HepG2 (cell line): Measurements from ENCODE around the gene PRCD. TPM values are rescaled to one million over a fixed set of nuclear protein-coding genes. Genes with fewer than 3 reads are reported as not detected.

Experiments
- ATAC-seq: fragments of 200-7000 bp; cut with Tn5 transposase; 3 replicates; pipeline ENCODE4 v1.9.1; 2020; ENCODE audit warnings: mild to moderate bottlenecking, moderate library complexity
- BruUV-seq: library from RNA; stranded (reverse); fragments of 400-500 nt; replicated peaks from 2 replicates; lab custom pipeline; 2021; lab: Mats Ljungman, UMichigan
- CTCF ChIA-PET: fragments of 300-600 bp; formaldehyde crosslinking; extraction: SDS; loops from one replicate; lab custom pipeline; 2021; ENCODE audit warnings: low total read pairs, inconsistent platforms, low intra/inter-chr PET ratio; lab: Yijun Ruan, JAX
- POLR2A ChIA-PET: fragments of 350-600 bp; sonication (Branson Sonifier 250); formaldehyde crosslinking; loops from one replicate; lab custom pipeline; 2020; ENCODE audit warnings: antibody characterized with exemption, inconsistent platforms; lab: Yijun Ruan, JAX
- DNase-seq: peaks from one replicate; pipeline ENCODE4 v3.0.0-alpha.2; 2015; ENCODE audit warnings: low spot score
- FAIRE-seq: peaks from 3 replicates; lab custom pipeline; 2011; peaks lifted over from hg19 to GRCh38; lab: Jason Lieb, UNC
- H2AFZ ChIP-seq: one replicate; pipeline ENCODE4 v1.6.1; 2011; ENCODE audit warnings: low read length, inconsistent platforms
- H3K27ac ChIP-seq: fragments of 300-600 bp; 3 replicates; pipeline ENCODE4 v1.8.0; 2011; ENCODE audit warnings: mixed run types, mild to moderate bottlenecking, mixed read lengths, low read length, inconsistent platforms; ENCODE audit not compliant: insufficient read depth; ENCODE audit errors: extremely low read length
- H3K27me3 ChIP-seq, 2 experiments: fragments of 200-600 bp in 1 of 2; 2 replicates in 1 of 2; 3 replicates in 1 of 2; pipeline versions ENCODE4 v1.6.0 to v1.8.0; 2011; ENCODE audit warnings: low read length in 2 of 2, mild to moderate bottlenecking in 2 of 2, moderate library complexity in 2 of 2, inconsistent platforms in 1 of 2; ENCODE audit not compliant: insufficient read depth in 2 of 2, control insufficient read depth in 1 of 2
- H3K36me3 ChIP-seq, 2 experiments: fragments of 200-600 bp in 1 of 2; replicated peaks in 1 of 2; 2 replicates in 1 of 2; 3 replicates in 1 of 2; pipeline versions ENCODE4 v1.5.1 to v1.8.0; 2011; ENCODE audit warnings: low read length in 2 of 2, inconsistent platforms in 1 of 2; ENCODE audit not compliant: insufficient read depth in 2 of 2, control insufficient read depth in 1 of 2
- H3K4me1 ChIP-seq: 2 replicates; pipeline ENCODE4 v1.5.1; 2012; ENCODE audit warnings: low read length, inconsistent platforms; ENCODE audit not compliant: insufficient read depth
- H3K4me2 ChIP-seq: 2 replicates; pipeline ENCODE4 v1.6.0; 2011; ENCODE audit warnings: low read depth, low read length, inconsistent platforms
- H3K4me3 ChIP-seq, 3 experiments: fragments of 200-600 bp in 1 of 3; sonication (generic), shearing (Covaris generic) in 1 of 3; replicated peaks in 1 of 3; 2 replicates each; pipeline ENCODE4 v1.5.1; 2011 to 2016; ENCODE audit warnings: low read length in 3 of 3, inconsistent platforms in 2 of 3, low read depth in 2 of 3, mild to moderate bottlenecking in 2 of 3, control low read depth in 1 of 3, mixed read lengths in 1 of 3; ENCODE audit not compliant: insufficient read depth in 1 of 3
- H3K79me2 ChIP-seq: one replicate; pipeline ENCODE4 v1.6.1; 2011; ENCODE audit warnings: low read length, inconsistent platforms; ENCODE audit not compliant: insufficient read depth
- H3K9ac ChIP-seq: 2 replicates; pipeline ENCODE4 v1.6.0; 2011; ENCODE audit warnings: mild to moderate bottlenecking, low read depth, low read length, inconsistent platforms; ENCODE audit not compliant: insufficient read depth
- H3K9me3 ChIP-seq: 2 replicates; pipeline ENCODE4 v1.5.1; 2012; ENCODE audit warnings: mild to moderate bottlenecking, low read length
- H4K20me1 ChIP-seq: 2 replicates; pipeline ENCODE4 v1.6.0; 2011; ENCODE audit warnings: inconsistent platforms, mild to moderate bottlenecking, low read length, moderate library complexity; ENCODE audit not compliant: insufficient read depth
- AKAP8 ChIP-seq: sonication (generic); formaldehyde crosslinking; IDR thresholded peaks from 2 replicates; pipeline ENCODE4 v1.5.1; 2020; ENCODE audit warnings: mild to moderate bottlenecking, missing genetic modification reagents
- NCOA5 ChIP-seq: sonication (generic); formaldehyde crosslinking; IDR thresholded peaks from 2 replicates; pipeline ENCODE4 v1.4.0; 2020; ENCODE audit warnings: missing genetic modification reagents
- POLR2AphosphoS5 ChIP-seq: IDR thresholded peaks from 2 replicates; pipeline ENCODE4 v1.6.1; 2012; ENCODE audit warnings: low read depth, low read length
- RBFOX2 ChIP-seq: fragments of 200-400 bp; formaldehyde crosslinking; IDR thresholded peaks from 2 replicates; pipeline ENCODE4 v1.6.1; 2017; ENCODE audit warnings: low read depth, mild to moderate bottlenecking, low read length
- SAFB2 ChIP-seq: sonication (generic); formaldehyde crosslinking; IDR thresholded peaks from 2 replicates; pipeline ENCODE4 v1.5.1; 2020; ENCODE audit warnings: missing genetic modification reagents, low read depth, mild to moderate bottlenecking, borderline replicate concordance
- U2AF1 ChIP-seq: fragments of 200-400 bp; formaldehyde crosslinking; optimal IDR thresholded peaks from 2 replicates; pipeline ENCODE3; 2017; ENCODE audit warnings: mild to moderate bottlenecking, low read depth, low read length
- ZNF224 ChIP-seq: sonication (generic); formaldehyde crosslinking; IDR thresholded peaks from 2 replicates; pipeline ENCODE4 v1.5.0; 2020; ENCODE audit warnings: mild to moderate bottlenecking, missing genetic modification reagents
- ZNF781 ChIP-seq: sonication (generic); formaldehyde crosslinking; IDR thresholded peaks from 2 replicates; pipeline ENCODE4 v1.5.1; 2020; ENCODE audit warnings: borderline replicate concordance, mild to moderate bottlenecking, missing genetic modification reagents; ENCODE audit errors: not compliant biosample characterization
- ZNF784 ChIP-seq: sonication (generic); formaldehyde crosslinking; IDR thresholded peaks from 2 replicates; pipeline ENCODE4 v1.5.1; 2020; ENCODE audit warnings: missing genetic modification reagents, mild to moderate bottlenecking, borderline replicate concordance
- ZNF891 ChIP-seq: sonication (generic); formaldehyde crosslinking; IDR thresholded peaks from 2 replicates; pipeline ENCODE4 v1.5.0; 2020; ENCODE audit warnings: mild to moderate bottlenecking, missing genetic modification reagents
- WGBS: methylation state at CpG from one replicate; pipeline ENCODE4 v1.1.6; 2017; ENCODE audit warnings: low lambda C conversion rate; 5-methylcytosine and 5-hydroxymethylcytosine counted together
- in situ Hi-C: cut with HindIII; loops from 2 replicates; pipeline ENCODE4 v1.10.0; 2017; ENCODE audit warnings: low pct_unique_long_range_greater_than_20kb; ENCODE audit not compliant: extremely low pct_ligation_motif_present
- intact Hi-C: fragments of 100-400 bp; cut with micrococcal nuclease; formaldehyde crosslinking; loops from one replicate; pipeline ENCODE4 v1.10.0; 2022; ENCODE audit not compliant: unreplicated experiment
- polyA plus RNA-seq, 8 experiments: library from polyadenylated mRNA; depleted of rRNA in 3 of 8; stranded (reverse) in 7 of 8; unstranded in 1 of 8; fragments of >200 nt; fragmentation: Illumina TruSeq in 4 of 8; extraction: Trizol in 4 of 8; gene quantifications; 2 replicates each; pipeline versions ENCODE4 v1.2.1 to v1.2.3, GENCODE V29; 2011 to 2016; ENCODE audit warnings: low read depth in 4 of 8, missing spikeins in 1 of 8, mixed read lengths in 1 of 8; ENCODE audit not compliant: insufficient read depth in 1 of 8
- total RNA-seq, 5 experiments: library from RNA; depleted of rRNA; stranded (reverse); fragments of >200 nt; fragmentation: Illumina TruSeq; extraction: Trizol; gene quantifications; 2 replicates each; pipeline ENCODE4 v1.2.3, GENCODE V29; 2016; ENCODE audit warnings: low read depth in 1 of 5

Gene PRCD
- total and polyA plus RNA-seq, 2 of the 13 experiments (the other 11 are each of a cell fraction or from before 2014, with no cell fraction given), result 0.51 TPM; not detected in 1

- TF ChIP-seq ZNF784 (CRISPR knock-in tag) (no peak), ZNF224 (0 out of 2 replicates have a peak, but pooled peaks have one; percentile 36)
Observed at GRCh38 chr17:76560036-76560876, 20.4 kb downstream of the PRCD start (continued).

- POLR2A ChIA-PET, result interaction anchor here (2.9 to 6.5 kb wide), 2 partner anchors 8 to 9 kb away, joined by 10 to 129 read pairs; a partner anchor contains a TSS
- 83% methylated on average over 6 of the region's 6 CpGs for WGBS
- BruUV-seq, result no TSS peak
- H2AFZ ChIP-seq, result no peak overlapping the region
- H3K4me1 ChIP-seq, result peaks cover 49% of the 10 kb centered on the region
- H3K9ac ChIP-seq, result 0 out of 2 replicates have a peak overlapping the region, but pooled peaks have one; percentile 17
- H3K79me2 ChIP-seq, result peaks cover 55% of the 10 kb centered on the region
- peaks cover 10 to 47% of the 10 kb centered on the region in 2 experiments for H3K36me3 ChIP-seq
- DNase-seq, result no peak
- CTCF ChIA-PET, result no interaction called here
- in situ Hi-C loops, result loop anchor here (10.0 kb wide), 1 partner anchor 64 kb away; no protein-coding TSS in a partner anchor
- peaks cover 55% of the 10 kb centered on the region for H4K20me1 ChIP-seq
- intact Hi-C loops, result no loop called here
- ATAC-seq, result no peak
- FAIRE-seq, result no peak
- no peak overlapping the region for H3K27ac ChIP-seq
- peak overlapping the region in 2 of 3 experiments; percentile 10 to 21; a peak in 1 of 6 replicates for H3K4me3 ChIP-seq
- no peaks in the 10 kb centered on the region for H3K9me3 ChIP-seq
- TF ChIP-seq ZNF781 (CRISPR knock-in tag) (peak; percentile 3), SAFB2 (CRISPR knock-in tag) (0 out of 2 replicates have a peak, but pooled peaks have one; percentile 35), ZNF891 (CRISPR knock-in tag) (0 out of 2 replicates have a peak, but pooled peaks have one; percentile 23), POLR2AphosphoS5 (0 out of 2 replicates have a peak, but pooled peaks have one; percentile 21), NCOA5 (CRISPR knock-in tag) (no peak), AKAP8 (CRISPR knock-in tag) (peak; percentile 56; the same call in 1 of the 2 replicates), U2AF1 (no peak), RBFOX2 (peak; percentile 53)
- no peaks in the 10 kb centered on the region; a peak in 1 of 5 replicates for H3K27me3 ChIP-seq
- peak overlapping the region; percentile 82 for H3K4me2 ChIP-seq
Observed at GRCh38 chr17:76560877-76561221, 21.0 kb downstream of the PRCD start.
